OCI-LY7 (cell line): ENCODE measurements around the gene PTAFR.

ENCODE experiments used
- EZH2phosphoT487 ChIP-seq: fragments of 200-600 bp; sonication (generic); IDR thresholded peaks from 2 replicates; pipeline ENCODE4 v1.6.1; 2018; ENCODE audit warnings: low read depth, borderline replicate concordance, mild to moderate bottlenecking, mixed run types, antibody characterized with exemption, low read length, moderate library complexity, mixed read lengths
- TF ChIP-seq, protein P1 (sequence below): fragments of 200-600 bp; sonication (generic); conservative IDR thresholded peaks from 2 replicates; pipeline ENCODE4 v1.5.1; 2014; ENCODE audit warnings: mild to moderate bottlenecking, antibody characterized with exemption, low read length, moderate library complexity, mixed read lengths

GRCh38 chr1:28108001-28108400 lies 68.5 kb downstream of the PTAFR start:
- TF ChIP-seq, protein P1, sequence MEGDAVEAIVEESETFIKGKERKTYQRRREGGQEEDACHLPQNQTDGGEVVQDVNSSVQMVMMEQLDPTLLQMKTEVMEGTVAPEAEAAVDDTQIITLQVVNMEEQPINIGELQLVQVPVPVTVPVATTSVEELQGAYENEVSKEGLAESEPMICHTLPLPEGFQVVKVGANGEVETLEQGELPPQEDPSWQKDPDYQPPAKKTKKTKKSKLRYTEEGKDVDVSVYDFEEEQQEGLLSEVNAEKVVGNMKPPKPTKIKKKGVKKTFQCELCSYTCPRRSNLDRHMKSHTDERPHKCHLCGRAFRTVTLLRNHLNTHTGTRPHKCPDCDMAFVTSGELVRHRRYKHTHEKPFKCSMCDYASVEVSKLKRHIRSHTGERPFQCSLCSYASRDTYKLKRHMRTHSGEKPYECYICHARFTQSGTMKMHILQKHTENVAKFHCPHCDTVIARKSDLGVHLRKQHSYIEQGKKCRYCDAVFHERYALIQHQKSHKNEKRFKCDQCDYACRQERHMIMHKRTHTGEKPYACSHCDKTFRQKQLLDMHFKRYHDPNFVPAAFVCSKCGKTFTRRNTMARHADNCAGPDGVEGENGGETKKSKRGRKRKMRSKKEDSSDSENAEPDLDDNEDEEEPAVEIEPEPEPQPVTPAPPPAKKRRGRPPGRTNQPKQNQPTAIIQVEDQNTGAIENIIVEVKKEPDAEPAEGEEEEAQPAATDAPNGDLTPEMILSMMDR: no peak
- TF ChIP-seq EZH2phosphoT487: no peak
